Loucy (cell line): Measurements from ENCODE around the gene PPFIA4.

Experiments
- H2AFZ ChIP-seq: fragments of 200-600 bp; sonication (generic); 2 replicates; pipeline ENCODE4 v1.6.0; 2016; ENCODE audit warnings: antibody characterized with exemption, mild to moderate bottlenecking, low read length, moderate library complexity
- H3F3A ChIP-seq: fragments of 200-600 bp; 2 replicates; pipeline ENCODE4 v1.6.0; 2016; ENCODE audit warnings: antibody characterized with exemption, low read depth, mild to moderate bottlenecking
- H3K27me3 ChIP-seq: fragments of 200-600 bp; sonication (generic); 2 replicates; pipeline ENCODE4 v1.6.1; 2014; ENCODE audit warnings: low read length, mild to moderate bottlenecking; ENCODE audit not compliant: insufficient read depth, poor library complexity, severe bottlenecking
- H3K36me3 ChIP-seq: fragments of 200-600 bp; sonication (generic); 2 replicates; pipeline ENCODE4 v1.6.1; 2016; ENCODE audit warnings: low read length; ENCODE audit not compliant: insufficient read depth
- H3K4me1 ChIP-seq: fragments of 200-600 bp; sonication (generic); 2 replicates; pipeline ENCODE4 v1.5.1; 2014; ENCODE audit warnings: low read length, mild to moderate bottlenecking; ENCODE audit not compliant: insufficient read depth, poor library complexity, severe bottlenecking
- H3K4me2 ChIP-seq: fragments of 200-600 bp; sonication (generic); 2 replicates; pipeline ENCODE4 v1.6.0; 2014; ENCODE audit warnings: antibody characterized with exemption, low read length, low read depth, mild to moderate bottlenecking; ENCODE audit not compliant: poor library complexity, severe bottlenecking
- H3K4me3 ChIP-seq: fragments of 200-600 bp; sonication (generic); 2 replicates; pipeline ENCODE4 v1.5.1; 2014; ENCODE audit warnings: low read length, mild to moderate bottlenecking, mixed read lengths; ENCODE audit not compliant: poor library complexity, severe bottlenecking
- H3K79me2 ChIP-seq: fragments of 200-600 bp; sonication (generic); 2 replicates; pipeline ENCODE4 v1.6.1; 2014; ENCODE audit warnings: low read length; ENCODE audit not compliant: insufficient read depth
- H3K9ac ChIP-seq: fragments of 200-600 bp; sonication (generic); 2 replicates; pipeline ENCODE4 v1.6.0; 2014; ENCODE audit warnings: mild to moderate bottlenecking, low read depth, low read length, moderate library complexity; ENCODE audit not compliant: poor library complexity, severe bottlenecking
- H3K9me2 ChIP-seq: fragments of 200-600 bp; sonication (generic); replicated peaks from 2 replicates; pipeline ENCODE4 v1.6.1; 2016; ENCODE audit warnings: low read depth, low read length, mixed read lengths
- H3K9me3 ChIP-seq: fragments of 200-600 bp; sonication (generic); 2 replicates; pipeline ENCODE4 v1.6.1; 2014; ENCODE audit warnings: mild to moderate bottlenecking, antibody characterized with exemption, low read length, low read depth; ENCODE audit not compliant: insufficient read depth
- H4K20me1 ChIP-seq: fragments of 200-600 bp; sonication (generic); 2 replicates; pipeline ENCODE4 v1.6.0; 2014; ENCODE audit warnings: antibody characterized with exemption, low read length, mild to moderate bottlenecking; ENCODE audit not compliant: insufficient read depth, poor library complexity, severe bottlenecking
- EZH2phosphoT487 ChIP-seq: fragments of 200-600 bp; IDR thresholded peaks from 2 replicates; pipeline ENCODE4 v1.6.1; 2018; ENCODE audit warnings: antibody characterized with exemption, mild to moderate bottlenecking, moderate library complexity, borderline replicate concordance
- TF ChIP-seq, protein P1 (sequence below): fragments of 200-600 bp; sonication (generic); conservative IDR thresholded peaks from 2 replicates; pipeline ENCODE4 v1.5.1; 2014; ENCODE audit warnings: mild to moderate bottlenecking, antibody characterized with exemption, low read length

PPFIA4 gene

DNA sequence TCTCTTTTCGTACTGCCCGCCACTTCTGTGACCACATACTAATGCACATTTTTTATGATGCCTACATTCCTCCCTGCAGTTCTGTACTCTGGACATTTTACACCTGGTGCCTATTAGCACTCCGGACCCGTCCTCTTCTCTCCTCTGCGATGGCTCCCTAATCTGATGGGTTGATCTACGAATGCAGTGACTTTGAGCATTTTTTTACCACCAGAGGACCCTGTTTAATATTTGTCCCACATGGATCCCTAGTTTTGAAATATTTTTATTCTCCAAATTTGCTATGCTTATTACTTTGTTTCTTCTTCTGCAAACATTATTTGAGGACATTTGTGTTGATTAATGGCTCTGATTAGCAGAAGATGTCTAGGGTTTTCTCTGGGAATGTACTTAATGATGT lies 5.2 kb downstream of the PPFIA4 start:
- H2AFZ ChIP-seq: no peak overlapping the region
- TF ChIP-seq, protein P1, sequence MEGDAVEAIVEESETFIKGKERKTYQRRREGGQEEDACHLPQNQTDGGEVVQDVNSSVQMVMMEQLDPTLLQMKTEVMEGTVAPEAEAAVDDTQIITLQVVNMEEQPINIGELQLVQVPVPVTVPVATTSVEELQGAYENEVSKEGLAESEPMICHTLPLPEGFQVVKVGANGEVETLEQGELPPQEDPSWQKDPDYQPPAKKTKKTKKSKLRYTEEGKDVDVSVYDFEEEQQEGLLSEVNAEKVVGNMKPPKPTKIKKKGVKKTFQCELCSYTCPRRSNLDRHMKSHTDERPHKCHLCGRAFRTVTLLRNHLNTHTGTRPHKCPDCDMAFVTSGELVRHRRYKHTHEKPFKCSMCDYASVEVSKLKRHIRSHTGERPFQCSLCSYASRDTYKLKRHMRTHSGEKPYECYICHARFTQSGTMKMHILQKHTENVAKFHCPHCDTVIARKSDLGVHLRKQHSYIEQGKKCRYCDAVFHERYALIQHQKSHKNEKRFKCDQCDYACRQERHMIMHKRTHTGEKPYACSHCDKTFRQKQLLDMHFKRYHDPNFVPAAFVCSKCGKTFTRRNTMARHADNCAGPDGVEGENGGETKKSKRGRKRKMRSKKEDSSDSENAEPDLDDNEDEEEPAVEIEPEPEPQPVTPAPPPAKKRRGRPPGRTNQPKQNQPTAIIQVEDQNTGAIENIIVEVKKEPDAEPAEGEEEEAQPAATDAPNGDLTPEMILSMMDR: peak; percentile 92
- no peak for TF ChIP-seq EZH2phosphoT487
- no peaks in the 10 kb centered on the region for H3K36me3 ChIP-seq
- no peak overlapping the region for H3K4me2 ChIP-seq
- H3K79me2 ChIP-seq: no peaks in the 10 kb centered on the region
- no peaks in the 10 kb centered on the region for H3K4me1 ChIP-seq
- H3K27me3 ChIP-seq: no peaks in the 10 kb centered on the region
- no peaks in the 10 kb centered on the region for H4K20me1 ChIP-seq
- H3K9ac ChIP-seq: no peak overlapping the region
- H3F3A ChIP-seq: no peaks in the 10 kb centered on the region
- H3K9me2 ChIP-seq: no peaks in the 10 kb centered on the region
- H3K9me3 ChIP-seq: no peaks in the 10 kb centered on the region
- no peak overlapping the region for H3K4me3 ChIP-seq

DNA sequence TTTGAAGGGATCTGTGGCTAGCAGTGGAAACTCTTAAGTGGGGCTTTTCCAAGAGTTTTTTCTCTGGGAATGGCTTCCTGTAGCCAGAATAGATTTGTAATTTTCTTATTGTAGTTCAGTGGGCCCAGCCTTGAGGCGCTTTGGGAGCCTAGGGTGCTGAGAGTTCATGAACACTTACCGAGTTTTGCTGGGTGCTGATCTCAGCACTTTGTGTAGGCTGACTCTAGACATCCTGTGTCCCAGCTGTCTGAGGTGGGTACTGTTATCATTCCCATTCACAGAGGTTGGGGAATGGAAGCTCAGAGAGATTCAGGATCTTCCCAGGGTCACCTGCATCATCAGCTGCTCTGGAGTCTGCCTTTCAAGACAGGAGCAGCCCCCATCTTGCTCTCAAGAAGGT lies 7.0 kb downstream of the PPFIA4 start:
- Histone ChIP-seq H3K9me2 (no peaks in the 10 kb centered on the region), H3K9me3 (no peaks in the 10 kb centered on the region), H3F3A (no peaks in the 10 kb centered on the region), H3K79me2 (no peaks in the 10 kb centered on the region), H3K9ac (no peak overlapping the region), H3K36me3 (no peaks in the 10 kb centered on the region), H3K27me3 (no peaks in the 10 kb centered on the region), H4K20me1 (no peaks in the 10 kb centered on the region), H3K4me2 (no peak overlapping the region), H3K4me1 (peaks cover 7% of the 10 kb centered on the region), H2AFZ (no peak overlapping the region), H3K4me3 (no peak overlapping the region)
- no peak for TF ChIP-seq EZH2phosphoT487
- TF ChIP-seq, protein P1: no peak

DNA sequence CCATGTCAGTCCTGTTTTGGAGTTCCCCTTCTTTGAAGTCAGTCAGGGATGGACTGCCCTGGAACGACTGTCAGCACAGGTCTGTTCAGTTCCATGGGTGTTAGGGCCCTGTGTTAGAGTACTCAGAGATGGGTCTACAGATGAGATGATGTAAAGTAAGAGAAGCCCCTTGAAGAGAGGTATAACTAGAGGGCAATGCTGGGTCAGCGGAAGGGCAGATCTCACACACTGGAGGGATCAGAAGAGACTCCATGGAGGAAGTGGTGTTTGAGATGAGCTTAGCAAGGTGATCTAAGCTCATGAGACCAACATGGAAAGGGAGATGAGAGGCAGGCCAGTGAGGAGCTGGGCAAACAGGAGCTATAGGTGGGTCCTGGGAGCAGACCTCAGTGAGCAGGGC lies 7.6 kb downstream of the PPFIA4 start:
- Histone ChIP-seq H3K9ac (no peak overlapping the region), H3K9me3 (no peaks in the 10 kb centered on the region), H3K36me3 (no peaks in the 10 kb centered on the region), H2AFZ (no peak overlapping the region), H3K79me2 (no peaks in the 10 kb centered on the region), H3K4me3 (no peak overlapping the region), H3K9me2 (no peaks in the 10 kb centered on the region), H3K4me1 (peaks cover 7% of the 10 kb centered on the region), H3F3A (no peaks in the 10 kb centered on the region), H3K27me3 (no peaks in the 10 kb centered on the region), H4K20me1 (no peaks in the 10 kb centered on the region), H3K4me2 (no peak overlapping the region)
- TF ChIP-seq, protein P1: no peak
- no peak for TF ChIP-seq EZH2phosphoT487
